ENCODE data around the gene UBA6.

DNA sequence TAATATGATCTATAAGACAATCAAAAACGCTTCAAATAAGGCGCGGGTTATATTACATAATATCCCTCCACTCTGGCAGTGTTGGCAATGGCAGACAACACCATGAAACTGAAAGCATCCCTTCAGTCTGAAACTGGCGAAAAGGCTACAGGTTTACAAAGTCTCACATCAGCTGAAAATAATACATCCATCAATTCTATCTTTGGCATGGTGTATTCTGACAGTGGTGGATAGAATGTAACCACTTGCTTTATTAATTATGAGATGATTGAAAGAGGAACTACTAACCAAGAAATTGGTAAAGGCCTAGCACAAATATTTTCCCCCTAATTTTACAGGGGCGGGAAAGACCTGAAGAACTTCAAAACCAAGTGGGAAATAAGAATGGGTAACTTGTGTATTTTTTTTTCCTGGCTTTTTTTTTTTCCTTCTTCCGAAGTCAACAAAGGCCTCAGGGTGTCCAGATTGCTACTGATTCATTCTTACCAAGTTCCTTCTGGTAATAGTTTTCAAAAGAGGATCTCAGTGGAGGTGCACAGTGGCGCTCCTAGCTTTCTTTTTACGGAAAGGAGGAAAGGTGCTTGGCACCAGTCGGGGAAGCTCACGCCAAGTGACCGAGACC, 728 bp downstream of the UBA6 start:
- TF ChIP-seq, protein P1, sequence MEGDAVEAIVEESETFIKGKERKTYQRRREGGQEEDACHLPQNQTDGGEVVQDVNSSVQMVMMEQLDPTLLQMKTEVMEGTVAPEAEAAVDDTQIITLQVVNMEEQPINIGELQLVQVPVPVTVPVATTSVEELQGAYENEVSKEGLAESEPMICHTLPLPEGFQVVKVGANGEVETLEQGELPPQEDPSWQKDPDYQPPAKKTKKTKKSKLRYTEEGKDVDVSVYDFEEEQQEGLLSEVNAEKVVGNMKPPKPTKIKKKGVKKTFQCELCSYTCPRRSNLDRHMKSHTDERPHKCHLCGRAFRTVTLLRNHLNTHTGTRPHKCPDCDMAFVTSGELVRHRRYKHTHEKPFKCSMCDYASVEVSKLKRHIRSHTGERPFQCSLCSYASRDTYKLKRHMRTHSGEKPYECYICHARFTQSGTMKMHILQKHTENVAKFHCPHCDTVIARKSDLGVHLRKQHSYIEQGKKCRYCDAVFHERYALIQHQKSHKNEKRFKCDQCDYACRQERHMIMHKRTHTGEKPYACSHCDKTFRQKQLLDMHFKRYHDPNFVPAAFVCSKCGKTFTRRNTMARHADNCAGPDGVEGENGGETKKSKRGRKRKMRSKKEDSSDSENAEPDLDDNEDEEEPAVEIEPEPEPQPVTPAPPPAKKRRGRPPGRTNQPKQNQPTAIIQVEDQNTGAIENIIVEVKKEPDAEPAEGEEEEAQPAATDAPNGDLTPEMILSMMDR (IDR thresholded peaks at IDR 0.05): no peak
- no peak for TF ChIP-seq POLR2AphosphoS5 (IDR thresholded peaks at IDR 0.05; ENCODE audit: low read depth, low read length)
- no peak for TF ChIP-seq TCF7L2 (IDR thresholded peaks at IDR 0.05; ENCODE audit: low read depth, low read length)
- TF ChIP-seq, protein P2, sequence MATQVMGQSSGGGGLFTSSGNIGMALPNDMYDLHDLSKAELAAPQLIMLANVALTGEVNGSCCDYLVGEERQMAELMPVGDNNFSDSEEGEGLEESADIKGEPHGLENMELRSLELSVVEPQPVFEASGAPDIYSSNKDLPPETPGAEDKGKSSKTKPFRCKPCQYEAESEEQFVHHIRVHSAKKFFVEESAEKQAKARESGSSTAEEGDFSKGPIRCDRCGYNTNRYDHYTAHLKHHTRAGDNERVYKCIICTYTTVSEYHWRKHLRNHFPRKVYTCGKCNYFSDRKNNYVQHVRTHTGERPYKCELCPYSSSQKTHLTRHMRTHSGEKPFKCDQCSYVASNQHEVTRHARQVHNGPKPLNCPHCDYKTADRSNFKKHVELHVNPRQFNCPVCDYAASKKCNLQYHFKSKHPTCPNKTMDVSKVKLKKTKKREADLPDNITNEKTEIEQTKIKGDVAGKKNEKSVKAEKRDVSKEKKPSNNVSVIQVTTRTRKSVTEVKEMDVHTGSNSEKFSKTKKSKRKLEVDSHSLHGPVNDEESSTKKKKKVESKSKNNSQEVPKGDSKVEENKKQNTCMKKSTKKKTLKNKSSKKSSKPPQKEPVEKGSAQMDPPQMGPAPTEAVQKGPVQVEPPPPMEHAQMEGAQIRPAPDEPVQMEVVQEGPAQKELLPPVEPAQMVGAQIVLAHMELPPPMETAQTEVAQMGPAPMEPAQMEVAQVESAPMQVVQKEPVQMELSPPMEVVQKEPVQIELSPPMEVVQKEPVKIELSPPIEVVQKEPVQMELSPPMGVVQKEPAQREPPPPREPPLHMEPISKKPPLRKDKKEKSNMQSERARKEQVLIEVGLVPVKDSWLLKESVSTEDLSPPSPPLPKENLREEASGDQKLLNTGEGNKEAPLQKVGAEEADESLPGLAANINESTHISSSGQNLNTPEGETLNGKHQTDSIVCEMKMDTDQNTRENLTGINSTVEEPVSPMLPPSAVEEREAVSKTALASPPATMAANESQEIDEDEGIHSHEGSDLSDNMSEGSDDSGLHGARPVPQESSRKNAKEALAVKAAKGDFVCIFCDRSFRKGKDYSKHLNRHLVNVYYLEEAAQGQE (IDR thresholded peaks at IDR 0.05; ENCODE audit: insufficient read depth in 1 of 2, low read depth in 2 of 2, low read length in 1 of 2): no peak
